Neural cell (in vitro differentiated cells): ENCODE results near the gene CCND3. TPM values are rescaled to one million over a fixed set of nuclear protein-coding genes. Genes with fewer than 3 reads are reported as not detected.

ENCODE experiments used
- H2AFZ ChIP-seq: fragments of 200-600, 300-800 bp; sonication (generic), shearing (Covaris generic); 2 replicates; pipeline ENCODE4 v1.6.0; 2014; ENCODE audit warnings: low read depth, mild to moderate bottlenecking, antibody characterized with exemption, low read length, moderate library complexity
- H3F3A ChIP-seq: fragments of 200-600 bp; shearing (Covaris generic); 2 replicates; pipeline ENCODE4 v1.6.1; 2016; ENCODE audit warnings: mild to moderate bottlenecking, moderate library complexity, mixed read lengths, antibody characterized with exemption, low read length; ENCODE audit not compliant: insufficient read depth, poor library complexity, severe bottlenecking
- H3K27ac ChIP-seq: fragments of 200-600, 300-800 bp; sonication (generic), shearing (Covaris generic); 2 replicates; pipeline ENCODE4 v1.5.1; 2014; ENCODE audit warnings: mild to moderate bottlenecking, low read length, moderate library complexity
- H3K27me3 ChIP-seq: fragments of 300-800, 200-600 bp; sonication (generic), shearing (Covaris generic); 2 replicates; pipeline ENCODE4 v1.6.0; 2014; ENCODE audit warnings: mild to moderate bottlenecking, low read depth, low read length, moderate library complexity; ENCODE audit not compliant: insufficient read depth
- H3K36me3 ChIP-seq: fragments of 300-800, 200-600 bp; sonication (generic), shearing (Covaris generic); 2 replicates; pipeline ENCODE4 v1.5.1; 2014; ENCODE audit warnings: mild to moderate bottlenecking, antibody characterized with exemption, low read length, moderate library complexity; ENCODE audit not compliant: insufficient read depth
- H3K4me2 ChIP-seq: fragments of 300-800, 200-600 bp; sonication (generic), shearing (Covaris generic); 2 replicates; pipeline ENCODE4 v1.6.0; 2014; ENCODE audit warnings: mild to moderate bottlenecking, low read length
- H3K4me3 ChIP-seq: fragments of 300-800, 200-600 bp; sonication (generic), shearing (Covaris generic); 2 replicates; pipeline ENCODE4 v1.5.1; 2014; ENCODE audit warnings: mild to moderate bottlenecking, low read length, moderate library complexity
- H3K79me2 ChIP-seq: fragments of 200-600 bp; shearing (Covaris generic); replicated peaks from 2 replicates; pipeline ENCODE4 v1.6.0; 2014; ENCODE audit warnings: mild to moderate bottlenecking, low read length, moderate library complexity; ENCODE audit not compliant: insufficient read depth
- H3K9ac ChIP-seq: fragments of 300-800, 200-600 bp; sonication (generic), shearing (Covaris generic); 2 replicates; pipeline ENCODE4 v1.6.1; 2016; ENCODE audit warnings: mild to moderate bottlenecking, low read length, mixed read lengths
- H3K9me2 ChIP-seq: fragments of 200-600 bp; shearing (Covaris generic); 2 replicates; pipeline ENCODE4 v1.6.1; 2016; ENCODE audit warnings: mild to moderate bottlenecking, low read length, mixed read lengths; ENCODE audit not compliant: insufficient read depth
- H3K9me3 ChIP-seq: fragments of 200-600, 300-800 bp; sonication (generic), shearing (Covaris generic); 2 replicates; pipeline ENCODE4 v1.6.1; 2016; ENCODE audit warnings: mild to moderate bottlenecking, mixed run types, low read length, moderate library complexity, mixed read lengths
- H4K20me1 ChIP-seq: fragments of 200-600 bp; shearing (Covaris generic); 2 replicates; pipeline ENCODE4 v1.6.1; 2016; ENCODE audit warnings: mild to moderate bottlenecking, mixed run types; ENCODE audit not compliant: insufficient read depth
- EP300 ChIP-seq: fragments of 450-650 bp; conservative IDR thresholded peaks from 2 replicates; pipeline ENCODE4 v1.6.1; 2014; ENCODE audit warnings: antibody characterized with exemption, mild to moderate bottlenecking, moderate library complexity; ENCODE audit not compliant: poor library complexity, severe bottlenecking
- EZH2 ChIP-seq: fragments of 200-600, 300-800 bp; shearing (Covaris generic), sonication (generic); IDR thresholded peaks from 2 replicates; pipeline ENCODE4 v1.6.1; 2014; ENCODE audit warnings: antibody characterized with exemption, low read length, borderline replicate concordance, mild to moderate bottlenecking; ENCODE audit not compliant: insufficient read depth, poor library complexity, severe bottlenecking
- MXI1 ChIP-seq: fragments of 450-650 bp; conservative IDR thresholded peaks from 2 replicates; pipeline ENCODE4 v1.6.1; 2014; ENCODE audit warnings: antibody characterized with exemption, mild to moderate bottlenecking; ENCODE audit not compliant: poor library complexity, severe bottlenecking
- POLR2AphosphoS5 ChIP-seq: IDR thresholded peaks from 2 replicates; pipeline ENCODE4 v1.6.1; 2012
- RAD21 ChIP-seq: fragments of 450-650 bp; conservative IDR thresholded peaks from 2 replicates; pipeline ENCODE4 v1.6.1; 2014; ENCODE audit warnings: antibody characterized with exemption, mild to moderate bottlenecking, moderate library complexity
- SMC3 ChIP-seq: fragments of 450-650 bp; conservative IDR thresholded peaks from 2 replicates; pipeline ENCODE4 v1.6.1; 2014; ENCODE audit warnings: antibody characterized with exemption, mild to moderate bottlenecking, moderate library complexity; ENCODE audit not compliant: poor library complexity
- TAF1 ChIP-seq: IDR thresholded peaks from 2 replicates; pipeline ENCODE4 v1.6.1; 2012; ENCODE audit warnings: low read depth
- polyA plus RNA-seq: library from polyadenylated mRNA; depleted of rRNA; stranded (reverse); fragments of >200 nt; gene quantifications from 2 replicates; pipeline ENCODE4 v1.2.3, GENCODE V29; 2014
- TF ChIP-seq, protein P1 (sequence below): fragments of 450-650 bp; IDR thresholded peaks from 2 replicates; pipeline ENCODE4 v1.5.1; 2014; ENCODE audit warnings: antibody characterized with exemption, mild to moderate bottlenecking, moderate library complexity; ENCODE audit not compliant: poor library complexity, severe bottlenecking
- TF ChIP-seq, protein P2 (sequence below): IDR thresholded peaks from 2 replicates; pipeline ENCODE4 v1.6.1; 2012; ENCODE audit warnings: borderline replicate concordance

CCND3 gene
- polyA plus RNA-seq, 1 donor from 2014 or later, result 15.7 TPM

DNA sequence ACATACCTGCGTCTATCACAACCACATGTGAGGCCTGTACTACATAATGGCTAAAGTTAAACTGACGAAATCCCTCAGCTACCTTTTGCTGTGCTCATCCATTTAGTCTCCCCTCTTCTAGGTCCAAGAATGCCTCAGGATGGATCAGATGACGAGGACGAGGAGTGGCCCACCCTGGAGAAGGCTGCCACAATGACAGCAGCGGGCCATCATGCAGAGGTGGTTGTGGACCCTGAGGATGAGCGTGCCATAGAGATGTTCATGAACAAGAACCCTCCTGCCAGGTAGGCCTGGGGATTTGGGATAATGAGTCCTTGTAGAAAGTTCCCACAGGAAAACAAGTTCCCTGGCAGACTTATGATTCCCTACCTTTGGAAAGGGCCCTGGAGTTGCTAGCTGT lies 14.4 kb downstream of the CCND3 start:
- Histone ChIP-seq H3K9ac (no peak overlapping the region), H3K36me3 (peaks cover 3% of the 10 kb centered on the region), H3K79me2 (peaks cover 33% of the 10 kb centered on the region), H3K9me3 (no peaks in the 10 kb centered on the region), H3K9me2 (no peaks in the 10 kb centered on the region), H3K27me3 (no peaks in the 10 kb centered on the region), H3K4me2 (no peak overlapping the region), H3K27ac (no peak overlapping the region), H3K4me3 (no peak overlapping the region), H4K20me1 (no peaks in the 10 kb centered on the region), H3F3A (no peaks in the 10 kb centered on the region), H2AFZ (no peak overlapping the region)
- TF ChIP-seq EP300 (no peak), SMC3 (no peak), RAD21 (no peak), TAF1 (no peak), MXI1 (no peak), EZH2 (no peak), POLR2AphosphoS5 (no peak)
- TF ChIP-seq, protein P1, sequence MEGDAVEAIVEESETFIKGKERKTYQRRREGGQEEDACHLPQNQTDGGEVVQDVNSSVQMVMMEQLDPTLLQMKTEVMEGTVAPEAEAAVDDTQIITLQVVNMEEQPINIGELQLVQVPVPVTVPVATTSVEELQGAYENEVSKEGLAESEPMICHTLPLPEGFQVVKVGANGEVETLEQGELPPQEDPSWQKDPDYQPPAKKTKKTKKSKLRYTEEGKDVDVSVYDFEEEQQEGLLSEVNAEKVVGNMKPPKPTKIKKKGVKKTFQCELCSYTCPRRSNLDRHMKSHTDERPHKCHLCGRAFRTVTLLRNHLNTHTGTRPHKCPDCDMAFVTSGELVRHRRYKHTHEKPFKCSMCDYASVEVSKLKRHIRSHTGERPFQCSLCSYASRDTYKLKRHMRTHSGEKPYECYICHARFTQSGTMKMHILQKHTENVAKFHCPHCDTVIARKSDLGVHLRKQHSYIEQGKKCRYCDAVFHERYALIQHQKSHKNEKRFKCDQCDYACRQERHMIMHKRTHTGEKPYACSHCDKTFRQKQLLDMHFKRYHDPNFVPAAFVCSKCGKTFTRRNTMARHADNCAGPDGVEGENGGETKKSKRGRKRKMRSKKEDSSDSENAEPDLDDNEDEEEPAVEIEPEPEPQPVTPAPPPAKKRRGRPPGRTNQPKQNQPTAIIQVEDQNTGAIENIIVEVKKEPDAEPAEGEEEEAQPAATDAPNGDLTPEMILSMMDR, result no peak
- TF ChIP-seq, protein P2, sequence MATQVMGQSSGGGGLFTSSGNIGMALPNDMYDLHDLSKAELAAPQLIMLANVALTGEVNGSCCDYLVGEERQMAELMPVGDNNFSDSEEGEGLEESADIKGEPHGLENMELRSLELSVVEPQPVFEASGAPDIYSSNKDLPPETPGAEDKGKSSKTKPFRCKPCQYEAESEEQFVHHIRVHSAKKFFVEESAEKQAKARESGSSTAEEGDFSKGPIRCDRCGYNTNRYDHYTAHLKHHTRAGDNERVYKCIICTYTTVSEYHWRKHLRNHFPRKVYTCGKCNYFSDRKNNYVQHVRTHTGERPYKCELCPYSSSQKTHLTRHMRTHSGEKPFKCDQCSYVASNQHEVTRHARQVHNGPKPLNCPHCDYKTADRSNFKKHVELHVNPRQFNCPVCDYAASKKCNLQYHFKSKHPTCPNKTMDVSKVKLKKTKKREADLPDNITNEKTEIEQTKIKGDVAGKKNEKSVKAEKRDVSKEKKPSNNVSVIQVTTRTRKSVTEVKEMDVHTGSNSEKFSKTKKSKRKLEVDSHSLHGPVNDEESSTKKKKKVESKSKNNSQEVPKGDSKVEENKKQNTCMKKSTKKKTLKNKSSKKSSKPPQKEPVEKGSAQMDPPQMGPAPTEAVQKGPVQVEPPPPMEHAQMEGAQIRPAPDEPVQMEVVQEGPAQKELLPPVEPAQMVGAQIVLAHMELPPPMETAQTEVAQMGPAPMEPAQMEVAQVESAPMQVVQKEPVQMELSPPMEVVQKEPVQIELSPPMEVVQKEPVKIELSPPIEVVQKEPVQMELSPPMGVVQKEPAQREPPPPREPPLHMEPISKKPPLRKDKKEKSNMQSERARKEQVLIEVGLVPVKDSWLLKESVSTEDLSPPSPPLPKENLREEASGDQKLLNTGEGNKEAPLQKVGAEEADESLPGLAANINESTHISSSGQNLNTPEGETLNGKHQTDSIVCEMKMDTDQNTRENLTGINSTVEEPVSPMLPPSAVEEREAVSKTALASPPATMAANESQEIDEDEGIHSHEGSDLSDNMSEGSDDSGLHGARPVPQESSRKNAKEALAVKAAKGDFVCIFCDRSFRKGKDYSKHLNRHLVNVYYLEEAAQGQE, result no peak

DNA sequence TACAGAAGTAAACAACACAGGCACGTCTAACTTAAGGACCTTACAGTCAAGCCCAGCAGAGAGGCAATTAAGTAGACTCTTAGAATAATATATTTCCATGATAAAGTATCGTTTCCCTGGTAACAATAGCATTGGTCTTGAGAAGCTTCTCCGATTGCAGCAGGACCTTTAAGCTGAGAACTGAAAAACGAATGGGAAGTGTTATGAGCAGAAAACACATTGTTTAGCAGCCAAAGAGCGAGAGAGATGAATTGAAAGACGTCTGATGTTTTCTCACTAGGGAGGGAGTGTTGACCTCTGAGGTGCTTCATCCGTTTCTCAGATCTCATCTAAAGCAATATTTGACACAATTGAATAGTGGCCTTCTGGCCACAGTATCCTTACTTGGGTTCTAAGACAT lies 19.5 kb downstream of the CCND3 start:
- TF ChIP-seq RAD21 (no peak), SMC3 (no peak), EP300 (no peak), MXI1 (no peak)
- no peaks in the 10 kb centered on the region for H3K9me2 ChIP-seq
- peaks cover 1% of the 10 kb centered on the region for H3K36me3 ChIP-seq
- peak overlapping the region; percentile 95 for H2AFZ ChIP-seq
- peaks cover 59% of the 10 kb centered on the region for H3K79me2 ChIP-seq
- no peaks in the 10 kb centered on the region for H3K9me3 ChIP-seq
- H3K4me2 ChIP-seq, result peak overlapping the region; percentile 93
- peak overlapping the region; percentile 83 for H3K4me3 ChIP-seq
- no peak overlapping the region for H3K27ac ChIP-seq
- peak overlapping the region; percentile 94 for H3K9ac ChIP-seq
- no peaks in the 10 kb centered on the region for H3F3A ChIP-seq
- H3K27me3 ChIP-seq, result no peaks in the 10 kb centered on the region
- no peaks in the 10 kb centered on the region for H4K20me1 ChIP-seq

DNA sequence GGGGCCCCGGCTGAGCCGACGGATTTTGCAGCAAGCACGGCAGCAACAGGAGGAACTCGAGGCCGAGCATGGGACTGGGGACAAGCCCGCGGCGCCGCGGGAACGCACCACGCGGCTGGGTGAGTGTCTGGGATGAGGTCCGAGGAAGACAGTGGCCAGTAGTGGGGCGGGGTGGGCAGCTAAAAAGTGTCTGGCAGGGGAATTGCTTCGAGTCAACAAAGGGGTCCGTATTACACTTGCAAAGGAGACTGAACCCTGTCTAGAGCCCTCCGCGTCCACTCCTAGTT lies 20.0 kb downstream of the CCND3 start:
- Histone ChIP-seq H3K9me2 (no peaks in the 10 kb centered on the region), H3K4me3 (peak overlapping the region; percentile 83), H3K79me2 (peaks cover 59% of the 10 kb centered on the region), H3F3A (no peaks in the 10 kb centered on the region), H3K9me3 (no peaks in the 10 kb centered on the region), H4K20me1 (no peaks in the 10 kb centered on the region), H3K36me3 (no peaks in the 10 kb centered on the region), H3K27me3 (no peaks in the 10 kb centered on the region), H2AFZ (peak overlapping the region; percentile 95), H3K4me2 (peak overlapping the region; percentile 93), H3K27ac (peak overlapping the region; percentile 99), H3K9ac (peak overlapping the region; percentile 94)
- peak; percentile 71 for TF ChIP-seq MXI1
- TF ChIP-seq TAF1, result no peak
